ENCODE data around the gene PPT2.

- peak in 1 of 2 donors; percentile 55 for TF ChIP-seq POLR2A (IDR thresholded peaks at IDR 0.05)
- TF ChIP-seq POLR2AphosphoS5 (IDR thresholded peaks at IDR 0.05), result peak in 1 of 3 donors; percentile 18
- TF ChIP-seq CTCF (IDR thresholded peaks at IDR 0.05), result no peak
These were observed 26.0 kb upstream of the PPT2 start, which contains the start of gene ATF6B for GRCh38 chr6:32127717-32128592.

Data from suprapubic skin (tissue), 4 donors.